ENCODE data around the gene KRT86.
"Not testable (repeated sequence)": the region's sequence is repeated elsewhere in the genome, so short reads cannot be mapped to it uniquely, and the experiment has no call there.

KRT86 gene

GRCh38 chr12:52270541-52271070 is 3.8 kb upstream of the KRT86 start:
- DNase-seq: no peak

GRCh38 chr12:52271158-52271557 is 3.3 kb upstream of the KRT86 start:
- DNase-seq: no peak

- DNase-seq: no peak
Measured at GRCh38 chr12:52275686-52276085, 1.2 kb downstream of the KRT86 start.

GRCh38 chr12:52277486-52278245 is 3.2 kb downstream of the KRT86 start:
- DNase-seq: no peak

- peak; percentile 34 to 50 (median 41) for DNase-seq
Measured at GRCh38 chr12:52278575-52279421, 4.4 kb downstream of the KRT86 start.

GRCh38 chr12:52279422-52280318 is 5.2 kb downstream of the KRT86 start:
- no peak for DNase-seq

GRCh38 chr12:52280319-52280795 is 5.9 kb downstream of the KRT86 start:
- no peak for DNase-seq

- no peak for DNase-seq
Measured at GRCh38 chr12:52280796-52281560, 6.5 kb downstream of the KRT86 start.

- no peak for DNase-seq
Measured at GRCh38 chr12:52284562-52285171, 10.2 kb downstream of the KRT86 start.

- no peak for DNase-seq
Measured at GRCh38 chr12:52285172-52285745, 10.8 kb downstream of the KRT86 start.

GRCh38 chr12:52285851-52286530 is 11.5 kb downstream of the KRT86 start:
- no peak for DNase-seq

GRCh38 chr12:52286857-52287785 is 12.7 kb downstream of the KRT86 start:
- not testable (repeated sequence) for DNase-seq

GRCh38 chr12:52287816-52288805 is 13.7 kb downstream of the KRT86 start:
- not testable (repeated sequence) for DNase-seq

- DNase-seq: not testable (repeated sequence)
Measured at GRCh38 chr12:52290483-52291134, 16.2 kb downstream of the KRT86 start.

GRCh38 chr12:52291267-52291935 is 17.0 kb downstream of the KRT86 start, which contains the start of gene KRT81:
Gene KRT81, minus strand, starts transcription at chr12:52291534. Its CDS starts 69 bp downstream, at chr12:52291465.
- DNase-seq: no peak

- no peak for DNase-seq
Measured at GRCh38 chr12:52293926-52294325, 19.5 kb downstream of the KRT86 start.

- no peak for DNase-seq
Measured at GRCh38 chr12:52294803-52295202, 20.4 kb downstream of the KRT86 start.

All from activated CD4-positive, CD25-positive, alpha-beta regulatory T cell (primary cell).